ENCODE measurements around the gene CNIH2. TPM values are rescaled to one million over a fixed set of nuclear protein-coding genes. Genes with fewer than 3 reads are reported as not detected.

The CNIH2 gene
- total and polyA plus RNA-seq, 9 of the 15 experiments (the other 6 are each of a cell fraction or from before 2014, with no cell fraction given) = 0.26 to 0.89 (median 0.40) TPM; not detected in 4

- TF ChIP-seq ZNF76 (CRISPR knock-in tag; IDR thresholded peaks at IDR 0.05; ENCODE audit: borderline replicate concordance) (no peak), ZNF561 (CRISPR knock-in tag; conservative IDR thresholded peaks at IDR 0.05) (no peak), ADNP (tag; IDR thresholded peaks at IDR 0.05) (no peak), ZNF347 (CRISPR knock-in tag; IDR thresholded peaks at IDR 0.05; ENCODE audit: low read depth) (no peak), HNRNPLL (IDR thresholded peaks at IDR 0.05; ENCODE audit: low read depth, low read length, poor library complexity, severe bottlenecking) (peak; percentile 70), MBD1 (CRISPR knock-in tag; IDR thresholded peaks at IDR 0.05) (no peak; the same call in 1 of the 2 replicates), TRIM24 (IDR thresholded peaks at IDR 0.05) (peak in 1 of 2 experiments; percentile 55; a peak in 2 of 4 replicates), NONO (IDR thresholded peaks at IDR 0.05; ENCODE audit: low read depth in 2 of 2, low read length in 1 of 2) (no peak), ZNF12 (CRISPR knock-in tag; IDR thresholded peaks at IDR 0.05) (0 out of 2 replicates have a peak, but pooled peaks have one; percentile 37), TEAD1 (CRISPR knock-in tag; IDR thresholded peaks at IDR 0.05) (no peak; a peak in 1 of 4 replicates), MAZ (CRISPR knock-in tag; conservative IDR thresholded peaks at IDR 0.05 in 1 of 2, IDR thresholded peaks at IDR 0.05 in 1 of 2) (peak in 1 of 2 experiments; percentile 78; a peak in 3 of 4 replicates), ZNF239 (CRISPR knock-in tag; IDR thresholded peaks at IDR 0.05) (no peak), E2F1 (CRISPR knock-in tag; IDR thresholded peaks at IDR 0.05) (0 out of 2 replicates have a peak, but pooled peaks have one; percentile 80), CREM (IDR thresholded peaks at IDR 0.05; ENCODE audit: low read depth) (no peak; the same call in 1 of the 2 replicates), RBM25 (IDR thresholded peaks at IDR 0.05; ENCODE audit: low read depth, low read length, severe bottlenecking) (no peak), BDP1 (IDR thresholded peaks at IDR 0.05; ENCODE audit: insufficient read depth, insufficient read length) (no peak), SIRT6 (IDR thresholded peaks at IDR 0.05; ENCODE audit: low read depth, low read length) (no peak), CBX8 (IDR thresholded peaks at IDR 0.05; ENCODE audit: borderline replicate concordance, extremely low read depth, low read depth, low read length, poor library complexity, severe bottlenecking) (no peak), ZNF274 (IDR thresholded peaks at IDR 0.05; ENCODE audit: borderline replicate concordance, low read depth, low read length) (no peak), DIDO1 (tag; IDR thresholded peaks at IDR 0.05; ENCODE audit: low read depth) (no peak)
- TF ChIP-seq, protein P1, sequence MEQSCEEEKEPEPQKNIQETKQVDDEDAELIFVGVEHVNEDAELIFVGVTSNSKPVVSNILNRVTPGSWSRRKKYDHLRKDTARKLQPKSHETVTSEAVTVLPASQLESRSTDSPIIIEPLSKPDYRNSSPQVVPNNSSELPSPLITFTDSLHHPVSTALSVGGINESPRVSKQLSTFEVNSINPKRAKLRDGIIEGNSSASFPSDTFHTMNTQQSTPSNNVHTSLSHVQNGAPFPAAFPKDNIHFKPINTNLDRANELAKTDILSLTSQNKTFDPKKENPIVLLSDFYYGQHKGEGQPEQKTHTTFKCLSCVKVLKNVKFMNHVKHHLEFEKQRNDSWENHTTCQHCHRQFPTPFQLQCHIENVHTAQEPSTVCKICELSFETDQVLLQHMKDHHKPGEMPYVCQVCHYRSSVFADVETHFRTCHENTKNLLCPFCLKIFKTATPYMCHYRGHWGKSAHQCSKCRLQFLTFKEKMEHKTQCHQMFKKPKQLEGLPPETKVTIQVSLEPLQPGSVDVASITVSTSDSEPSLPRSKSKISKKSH (CRISPR knock-in tag; IDR thresholded peaks at IDR 0.05) = no peak
- TF ChIP-seq, protein P2, sequence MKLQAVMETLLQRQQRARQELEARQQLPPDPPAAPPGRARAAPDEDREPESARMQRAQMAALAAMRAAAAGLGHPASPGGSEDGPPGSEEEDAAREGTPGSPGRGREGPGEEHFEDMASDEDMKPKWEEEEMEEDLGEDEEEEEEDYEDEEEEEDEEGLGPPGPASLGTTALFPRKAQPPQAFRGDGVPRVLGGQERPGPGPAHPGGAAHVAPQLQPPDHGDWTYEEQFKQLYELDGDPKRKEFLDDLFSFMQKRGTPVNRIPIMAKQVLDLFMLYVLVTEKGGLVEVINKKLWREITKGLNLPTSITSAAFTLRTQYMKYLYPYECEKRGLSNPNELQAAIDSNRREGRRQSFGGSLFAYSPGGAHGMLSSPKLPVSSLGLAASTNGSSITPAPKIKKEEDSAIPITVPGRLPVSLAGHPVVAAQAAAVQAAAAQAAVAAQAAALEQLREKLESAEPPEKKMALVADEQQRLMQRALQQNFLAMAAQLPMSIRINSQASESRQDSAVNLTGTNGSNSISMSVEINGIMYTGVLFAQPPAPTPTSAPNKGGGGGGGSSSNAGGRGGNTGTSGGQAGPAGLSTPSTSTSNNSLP (IDR thresholded peaks at IDR 0.05; ENCODE audit: borderline replicate concordance, low read depth, low read length) = no peak
Observed at GRCh38 chr11:66311965-66312548, 34.1 kb downstream of the CNIH2 start (continued).

Measured in K562 (cell line).